ENCODE data around the gene PEX26.

DNA sequence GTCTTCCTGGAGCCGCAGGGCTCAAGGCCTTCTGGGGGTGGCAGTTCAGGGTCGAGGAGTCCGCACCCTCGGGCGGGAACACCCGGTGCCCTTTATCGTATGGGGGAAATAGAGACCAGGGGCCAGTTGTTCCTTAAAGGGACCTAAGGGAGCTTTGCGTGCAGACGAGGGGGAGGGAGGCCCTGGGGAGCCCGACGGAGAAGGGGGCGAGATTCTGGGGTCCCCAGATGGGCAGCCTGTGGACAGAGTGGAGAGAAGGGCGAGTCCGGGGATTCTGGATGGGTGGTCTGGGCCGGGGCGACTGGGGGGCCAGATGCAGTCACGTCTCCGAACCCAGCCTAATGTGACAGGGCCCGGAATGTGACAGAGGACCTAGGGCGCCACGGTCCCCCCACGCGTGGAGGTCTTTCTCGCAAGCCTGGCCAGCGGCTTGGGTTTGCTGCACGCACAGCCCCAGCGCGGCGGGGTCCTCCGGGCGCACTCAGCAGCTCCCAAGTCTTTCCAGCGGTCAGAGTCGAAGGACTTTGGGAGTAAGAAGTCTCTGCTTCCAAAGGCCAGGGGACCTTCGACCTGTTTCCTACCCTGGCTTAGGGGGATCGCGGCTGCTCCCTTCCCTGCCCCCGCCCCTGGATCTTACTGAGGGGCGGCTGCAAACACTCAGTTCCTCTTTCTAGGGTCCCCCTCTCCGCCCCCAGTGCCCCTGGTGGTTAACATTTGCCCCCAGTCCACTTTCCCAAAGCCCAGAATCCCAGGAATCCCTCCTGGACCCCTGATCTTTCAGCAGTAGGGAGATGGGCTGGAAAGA lies 33.4 kb downstream of the PEX26 start:
- TF ChIP-seq, protein P1, sequence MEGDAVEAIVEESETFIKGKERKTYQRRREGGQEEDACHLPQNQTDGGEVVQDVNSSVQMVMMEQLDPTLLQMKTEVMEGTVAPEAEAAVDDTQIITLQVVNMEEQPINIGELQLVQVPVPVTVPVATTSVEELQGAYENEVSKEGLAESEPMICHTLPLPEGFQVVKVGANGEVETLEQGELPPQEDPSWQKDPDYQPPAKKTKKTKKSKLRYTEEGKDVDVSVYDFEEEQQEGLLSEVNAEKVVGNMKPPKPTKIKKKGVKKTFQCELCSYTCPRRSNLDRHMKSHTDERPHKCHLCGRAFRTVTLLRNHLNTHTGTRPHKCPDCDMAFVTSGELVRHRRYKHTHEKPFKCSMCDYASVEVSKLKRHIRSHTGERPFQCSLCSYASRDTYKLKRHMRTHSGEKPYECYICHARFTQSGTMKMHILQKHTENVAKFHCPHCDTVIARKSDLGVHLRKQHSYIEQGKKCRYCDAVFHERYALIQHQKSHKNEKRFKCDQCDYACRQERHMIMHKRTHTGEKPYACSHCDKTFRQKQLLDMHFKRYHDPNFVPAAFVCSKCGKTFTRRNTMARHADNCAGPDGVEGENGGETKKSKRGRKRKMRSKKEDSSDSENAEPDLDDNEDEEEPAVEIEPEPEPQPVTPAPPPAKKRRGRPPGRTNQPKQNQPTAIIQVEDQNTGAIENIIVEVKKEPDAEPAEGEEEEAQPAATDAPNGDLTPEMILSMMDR (IDR thresholded peaks at IDR 0.05; ENCODE audit: extremely low read depth in 1 of 2, insufficient read depth in 1 of 2, low read depth in 1 of 2, low read length in 2 of 2) = no peak
- TF ChIP-seq EZH2 (IDR thresholded peaks at IDR 0.05; ENCODE audit: borderline replicate concordance, low read depth, low read length, severe bottlenecking) = no peak
- TF ChIP-seq MAX (IDR thresholded peaks at IDR 0.05; ENCODE audit: insufficient read depth, insufficient read length) = no peak
- no peak for TF ChIP-seq POLR2A (IDR thresholded peaks at IDR 0.05; ENCODE audit: low read depth, low read length)
- no peak for TF ChIP-seq POLR2AphosphoS5 (IDR thresholded peaks at IDR 0.05; ENCODE audit: insufficient read depth, low read depth, low read length)
- no peak for TF ChIP-seq JUN (IDR thresholded peaks at IDR 0.05; ENCODE audit: borderline replicate concordance, insufficient read depth, insufficient read length, low read depth)
- TF ChIP-seq MYC (IDR thresholded peaks at IDR 0.05; ENCODE audit: low read depth, low read length) = no peak

Measured in endothelial cell of umbilical vein (primary cell).